IMR-90 (cell line): Measurements from ENCODE around the gene ITIH5.

Source experiments
- POLR2A ChIP-seq: IDR thresholded peaks from 2 replicates; pipeline ENCODE4 v1.6.1; 2012; ENCODE audit warnings: mild to moderate bottlenecking, low read depth, low read length
- RAD21 ChIP-seq: IDR thresholded peaks from 2 replicates; pipeline ENCODE4 v1.6.1; 2012; ENCODE audit warnings: low read length, improper control_type of control experiment
- RFX5 ChIP-seq: IDR thresholded peaks from 2 replicates; pipeline ENCODE4 v1.8.0; 2012; ENCODE audit warnings: low read depth, mild to moderate bottlenecking, low read length, moderate library complexity

- no peak for TF ChIP-seq POLR2A
- TF ChIP-seq RFX5, result no peak
- TF ChIP-seq RAD21, result no peak
These were observed 9.2 kb downstream of the ITIH5 start for GRCh38 chr10:7657552-7657951.
